Neural progenitor cell (in vitro differentiated cells): ENCODE measurements around the gene MYCBP2.

Experiments
- CTCF ChIP-seq: fragments of 200-600 bp; sonication (generic); IDR thresholded peaks from 2 replicates; pipeline ENCODE4 v1.5.1; 2017; ENCODE audit warnings: antibody characterized with exemption, mild to moderate bottlenecking
- EZH2 ChIP-seq: fragments of 200-600 bp; sonication (generic); IDR thresholded peaks from 2 replicates; pipeline ENCODE4 v1.6.1; 2017; ENCODE audit warnings: antibody characterized with exemption, mild to moderate bottlenecking, moderate library complexity

GRCh38 chr13:77114271-77114670 lies 212.6 kb downstream of the MYCBP2 start:
- TF ChIP-seq CTCF = no peak
- no peak for TF ChIP-seq EZH2
